Suprapubic skin (tissue), 3 donors: ENCODE measurements around the gene SETBP1.

Experiments used
- POLR2A ChIP-seq, 2 donors: fragments of 450-650 bp; IDR thresholded peaks; one replicate each; pipeline ENCODE4 v1.6.1; 2017; ENCODE audit warnings: antibody characterized with exemption in 2 of 2, mild to moderate bottlenecking in 2 of 2, moderate library complexity in 2 of 2
- TF ChIP-seq, protein P1 (sequence below), 2 donors: fragments of 200-600 bp in 1 of 2; fragments of 450-650 bp in 1 of 2; sonication (generic) in 1 of 2; IDR thresholded peaks; one replicate each; pipeline ENCODE4 v1.5.1; 2016 to 2019; ENCODE audit warnings: antibody characterized with exemption in 2 of 2, mild to moderate bottlenecking in 1 of 2, moderate library complexity in 1 of 2

DNA sequence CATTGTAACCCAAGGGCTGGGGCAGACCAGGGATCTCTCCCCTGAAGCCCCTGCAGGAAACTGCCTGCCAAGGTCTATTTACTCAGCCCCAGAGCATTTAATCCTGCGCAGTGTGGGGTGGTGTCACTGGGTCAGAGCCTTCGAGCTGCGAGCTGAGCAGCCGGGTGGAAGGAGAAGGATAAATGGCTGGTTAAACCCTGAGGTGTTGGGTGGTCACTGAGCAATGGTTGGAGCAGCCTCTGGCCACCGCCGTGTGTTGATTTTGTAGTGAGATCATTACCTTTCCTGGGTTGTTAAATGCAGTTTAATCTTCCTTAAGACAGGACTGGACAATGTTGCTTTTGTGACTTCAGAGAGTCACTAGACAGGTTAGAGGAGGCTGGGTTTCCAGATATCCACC lies 98.1 kb downstream of the SETBP1 start:
- TF ChIP-seq, protein P1, sequence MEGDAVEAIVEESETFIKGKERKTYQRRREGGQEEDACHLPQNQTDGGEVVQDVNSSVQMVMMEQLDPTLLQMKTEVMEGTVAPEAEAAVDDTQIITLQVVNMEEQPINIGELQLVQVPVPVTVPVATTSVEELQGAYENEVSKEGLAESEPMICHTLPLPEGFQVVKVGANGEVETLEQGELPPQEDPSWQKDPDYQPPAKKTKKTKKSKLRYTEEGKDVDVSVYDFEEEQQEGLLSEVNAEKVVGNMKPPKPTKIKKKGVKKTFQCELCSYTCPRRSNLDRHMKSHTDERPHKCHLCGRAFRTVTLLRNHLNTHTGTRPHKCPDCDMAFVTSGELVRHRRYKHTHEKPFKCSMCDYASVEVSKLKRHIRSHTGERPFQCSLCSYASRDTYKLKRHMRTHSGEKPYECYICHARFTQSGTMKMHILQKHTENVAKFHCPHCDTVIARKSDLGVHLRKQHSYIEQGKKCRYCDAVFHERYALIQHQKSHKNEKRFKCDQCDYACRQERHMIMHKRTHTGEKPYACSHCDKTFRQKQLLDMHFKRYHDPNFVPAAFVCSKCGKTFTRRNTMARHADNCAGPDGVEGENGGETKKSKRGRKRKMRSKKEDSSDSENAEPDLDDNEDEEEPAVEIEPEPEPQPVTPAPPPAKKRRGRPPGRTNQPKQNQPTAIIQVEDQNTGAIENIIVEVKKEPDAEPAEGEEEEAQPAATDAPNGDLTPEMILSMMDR (IDR thresholded peaks at IDR 0.05), result no peak
- no peak for TF ChIP-seq POLR2A (IDR thresholded peaks at IDR 0.05)
